ENCODE measurements around the gene SMARCAD1.
"Not testable (repeated sequence)": the region's sequence is repeated elsewhere in the genome, so short reads cannot be mapped to it uniquely, and the experiment has no call there.

The SMARCAD1 gene

DNA sequence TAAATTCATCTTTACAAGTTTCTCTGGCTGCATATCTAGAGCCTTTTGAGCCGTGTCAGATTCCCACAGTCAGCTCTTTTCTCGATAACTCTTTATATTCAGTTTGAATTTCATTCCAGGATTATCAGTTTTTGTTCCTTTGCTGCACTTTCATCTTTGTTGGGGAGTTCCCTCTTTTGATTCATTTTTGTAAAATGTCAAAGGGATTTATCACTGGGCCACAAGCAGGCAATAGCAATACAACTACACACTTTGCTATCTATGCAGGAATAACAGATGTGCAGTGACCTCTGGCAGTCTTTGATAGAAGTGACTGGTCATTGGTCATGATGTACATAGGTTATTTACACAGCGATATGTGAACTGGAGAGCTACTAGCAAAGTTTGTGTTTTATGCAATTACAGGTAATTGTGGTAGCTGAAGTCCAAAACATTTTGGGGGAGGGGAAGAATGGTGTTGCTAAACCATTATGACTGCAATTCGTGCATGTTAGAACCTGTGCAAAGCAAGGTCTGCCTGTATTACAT lies 91.1 kb downstream of the SMARCAD1 start:
- no peak for DNase-seq (ENCODE audit: low read depth in 2 of 2)

DNA sequence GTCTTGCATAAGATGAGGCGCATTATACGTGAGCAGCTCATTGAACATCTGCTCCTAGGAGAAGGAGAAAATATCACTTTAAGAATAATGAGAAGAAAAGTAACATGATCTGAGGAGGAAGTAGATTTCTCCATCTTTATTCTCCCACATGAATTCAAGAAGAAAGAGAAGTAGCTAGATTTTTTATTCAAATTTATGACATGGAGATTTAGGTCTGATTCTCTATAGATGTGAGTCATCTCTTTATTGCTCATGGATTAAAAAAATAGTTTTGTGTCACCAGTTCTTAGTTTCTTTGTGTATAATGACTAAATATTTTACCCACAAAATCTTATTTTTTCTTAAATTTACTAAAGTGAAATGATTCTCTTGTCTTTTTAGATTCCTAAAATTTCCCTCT lies 94.5 kb downstream of the SMARCAD1 start:
- DNase-seq (ENCODE audit: low read depth in 2 of 2), result no peak

DNA sequence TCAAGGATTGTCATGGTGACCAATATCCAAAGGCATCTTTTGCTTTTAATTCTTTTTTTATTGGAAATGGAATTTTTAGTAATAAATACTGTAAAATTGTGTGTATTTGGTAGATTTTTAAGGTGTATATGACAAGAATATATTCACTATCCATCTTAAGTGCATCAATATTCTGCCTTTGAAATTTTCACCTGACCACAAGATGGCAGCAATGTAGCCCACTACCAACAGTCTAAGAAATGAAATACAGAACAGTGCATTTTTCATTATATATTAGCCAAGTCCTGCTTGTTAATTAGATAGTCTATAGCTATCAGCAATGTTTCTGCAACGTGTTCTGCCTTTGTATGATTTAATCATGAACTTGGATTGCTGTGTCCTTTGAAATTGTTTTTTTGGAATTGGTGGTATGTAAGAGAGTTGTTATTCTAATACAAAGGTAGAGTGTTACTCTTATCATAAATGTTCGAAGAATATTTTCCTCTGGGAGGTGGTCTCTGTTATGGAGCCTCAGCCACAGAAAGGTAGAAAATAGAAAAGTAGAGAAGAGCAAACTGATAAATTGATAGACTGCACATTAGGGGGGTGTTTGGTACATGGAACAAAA lies 96.8 kb downstream of the SMARCAD1 start:
- DNase-seq (ENCODE audit: low read depth in 2 of 2), result no peak

DNA sequence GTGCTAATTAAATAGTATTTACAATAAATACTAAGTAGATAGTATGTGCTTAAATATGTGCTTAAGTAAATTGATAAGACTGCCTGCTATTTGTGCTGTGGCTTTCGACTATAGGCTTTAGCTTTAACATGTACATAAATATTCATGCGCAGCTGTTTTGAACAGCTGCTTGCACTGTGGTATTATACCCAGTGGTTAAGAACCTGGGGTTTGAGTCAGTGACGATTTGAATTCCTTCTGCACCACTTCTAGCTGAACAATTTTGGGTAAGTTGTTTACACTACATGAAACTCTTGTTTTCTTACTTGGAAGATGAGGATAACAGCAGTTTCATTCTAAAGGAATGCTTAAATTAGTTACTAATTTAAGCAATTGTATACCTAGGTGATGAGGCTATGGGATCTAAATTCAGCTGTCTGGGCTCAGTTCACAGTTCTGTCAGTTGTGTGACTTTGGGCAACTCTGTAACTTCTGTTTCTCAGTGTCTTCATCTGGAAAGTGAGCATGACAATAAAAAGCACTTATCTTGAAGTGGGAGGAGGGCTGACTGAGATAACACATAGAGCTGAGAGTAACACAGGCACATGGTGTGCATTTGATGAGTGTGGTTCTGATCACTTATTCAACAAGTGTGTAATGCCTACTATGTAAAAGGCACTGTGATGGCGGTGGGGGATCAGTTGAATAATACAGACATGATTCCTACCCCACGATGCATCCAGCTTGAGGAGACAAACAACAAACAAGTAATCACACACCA lies 98.0 kb downstream of the SMARCAD1 start:
- no peak for DNase-seq (ENCODE audit: low read depth in 2 of 2)

DNA sequence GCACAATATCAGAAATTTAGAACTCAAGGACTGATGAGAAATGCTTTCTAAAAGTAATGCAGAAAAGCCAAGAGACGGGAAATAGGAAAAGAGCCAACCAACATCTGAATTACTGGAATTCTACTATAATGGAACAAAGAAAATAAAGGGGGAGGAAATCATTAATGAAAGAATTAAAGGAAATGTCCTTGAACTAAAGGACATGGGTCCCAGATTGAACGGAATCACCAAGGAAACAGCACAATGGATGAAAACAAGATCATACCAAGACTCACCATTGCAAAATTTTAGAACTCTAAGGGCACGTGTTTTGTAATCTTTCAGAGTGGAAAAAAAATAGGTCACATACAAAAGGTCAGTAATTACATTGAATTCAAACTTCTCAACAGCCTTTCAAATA lies 99.0 kb downstream of the SMARCAD1 start:
- no peak for DNase-seq (ENCODE audit: low read depth in 2 of 2)

DNA sequence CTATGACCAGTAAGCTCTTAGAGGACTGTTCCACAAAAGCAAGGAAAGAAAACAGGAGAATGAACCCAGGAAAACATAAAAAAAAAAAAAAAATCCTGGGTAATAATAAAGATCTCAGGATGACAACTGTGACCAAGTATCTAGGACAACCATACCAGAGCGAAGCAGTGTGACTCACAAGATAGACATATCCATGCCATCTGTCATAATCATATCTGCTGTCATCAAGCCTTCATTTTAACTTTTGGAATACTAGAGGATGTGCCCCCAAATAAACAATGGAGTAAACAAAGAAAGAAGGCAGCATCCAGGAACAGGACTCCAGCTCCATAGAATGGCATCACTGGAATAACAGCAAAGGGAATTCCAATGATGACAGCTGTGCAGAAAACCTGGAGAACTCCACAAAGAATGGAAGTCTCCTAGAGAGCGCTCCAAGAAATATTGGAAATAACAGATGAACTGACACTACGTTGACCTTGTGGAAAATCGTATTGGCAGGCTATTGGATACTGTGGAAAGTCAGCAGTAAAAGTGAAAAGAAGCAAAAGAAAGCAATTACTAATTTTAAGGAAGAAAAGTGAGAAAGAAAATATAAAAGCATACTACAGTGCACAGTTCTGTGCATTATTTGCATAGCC lies 99.7 kb downstream of the SMARCAD1 start:
- no peak for DNase-seq (ENCODE audit: low read depth in 2 of 2)

DNA sequence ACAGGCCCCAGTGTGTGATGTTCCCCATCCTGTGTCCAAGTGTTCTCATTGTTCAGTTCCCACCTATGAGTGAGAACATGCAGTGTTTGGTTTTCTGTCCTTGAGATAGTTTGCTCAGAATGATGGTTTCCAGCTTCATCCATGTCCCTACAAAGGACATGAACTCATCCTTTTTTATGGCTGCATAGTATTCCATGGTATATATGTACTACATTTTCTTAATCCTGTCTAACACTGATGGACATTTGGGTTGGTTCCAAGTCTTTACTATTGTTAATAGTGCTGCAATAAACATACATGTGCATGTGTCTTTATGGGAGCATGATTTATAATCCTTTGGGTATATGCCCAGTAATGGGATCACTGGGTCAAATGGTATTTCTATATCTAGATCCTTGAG lies 112.3 kb downstream of the SMARCAD1 start:
- not testable (repeated sequence) for DNase-seq (ENCODE audit: low read depth in 2 of 2)

DNA sequence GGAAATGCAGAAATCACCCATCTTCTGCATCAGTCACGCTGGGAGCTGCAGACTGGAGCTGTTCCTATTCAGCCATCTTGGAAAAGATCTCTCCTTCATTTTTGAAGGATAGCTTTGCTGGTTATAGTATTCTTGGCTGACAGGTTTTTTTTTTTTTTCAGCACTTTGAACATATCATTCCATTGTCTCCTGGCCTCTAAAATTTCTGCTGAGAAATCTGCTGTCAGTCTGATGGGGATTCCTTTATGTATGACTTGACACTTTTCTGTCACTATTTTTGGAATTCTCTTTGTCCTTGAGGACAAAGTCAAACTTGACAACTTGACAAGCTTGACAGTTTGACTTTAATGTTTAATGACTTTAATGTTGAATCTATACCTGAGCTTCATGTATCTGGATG lies 118.2 kb downstream of the SMARCAD1 start:
- no peak for DNase-seq (ENCODE audit: low read depth in 2 of 2)

DNA sequence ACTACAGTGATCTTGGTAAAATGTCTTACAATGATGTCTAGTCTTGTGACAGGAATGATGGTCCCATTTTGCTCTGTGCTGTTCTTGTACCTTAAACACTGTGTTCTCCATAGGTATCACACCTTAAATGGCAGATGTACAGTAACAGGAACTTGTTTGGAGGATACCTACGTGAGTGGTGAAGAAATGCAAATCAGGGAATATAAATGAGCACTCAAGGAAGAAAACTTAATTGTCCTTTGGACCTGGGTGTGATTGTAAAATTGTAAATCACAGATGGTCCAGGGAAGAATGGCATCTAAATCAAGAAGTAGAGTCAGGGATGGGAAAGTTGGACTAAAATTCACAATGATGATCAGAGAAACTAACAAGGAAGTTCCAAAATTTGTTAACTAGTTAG lies 122.3 kb downstream of the SMARCAD1 start:
- no peak for DNase-seq (ENCODE audit: low read depth in 2 of 2)

DNA sequence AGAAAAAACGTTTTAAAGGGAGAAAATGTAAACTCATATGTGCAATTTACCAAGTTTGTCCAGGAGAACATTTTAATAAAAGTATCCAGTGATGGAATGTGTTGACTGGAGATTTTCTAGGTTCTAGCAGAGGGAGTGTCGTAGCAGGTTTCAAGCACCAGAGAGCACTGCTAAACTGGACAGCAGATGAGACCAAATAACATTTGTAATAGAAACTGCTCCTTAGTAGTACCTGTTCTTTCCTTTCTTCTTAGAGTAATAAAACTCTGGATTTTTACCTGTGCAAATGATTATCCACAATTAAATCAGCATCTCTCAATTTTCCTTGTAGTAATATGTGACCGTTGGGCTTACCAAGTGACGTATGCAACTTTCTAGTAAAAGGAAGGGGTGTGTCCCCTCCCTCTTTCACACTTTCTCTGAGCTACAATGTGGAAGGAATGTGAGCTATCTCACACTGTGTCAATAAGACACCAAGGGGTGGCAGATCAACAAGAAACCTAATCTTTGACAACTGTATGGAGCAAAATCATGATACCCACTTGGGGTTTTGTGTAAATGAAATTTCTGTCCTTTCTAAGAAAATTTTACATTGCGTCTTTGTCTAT lies 125.4 kb downstream of the SMARCAD1 start:
- no peak for DNase-seq (ENCODE audit: low read depth in 2 of 2)

DNA sequence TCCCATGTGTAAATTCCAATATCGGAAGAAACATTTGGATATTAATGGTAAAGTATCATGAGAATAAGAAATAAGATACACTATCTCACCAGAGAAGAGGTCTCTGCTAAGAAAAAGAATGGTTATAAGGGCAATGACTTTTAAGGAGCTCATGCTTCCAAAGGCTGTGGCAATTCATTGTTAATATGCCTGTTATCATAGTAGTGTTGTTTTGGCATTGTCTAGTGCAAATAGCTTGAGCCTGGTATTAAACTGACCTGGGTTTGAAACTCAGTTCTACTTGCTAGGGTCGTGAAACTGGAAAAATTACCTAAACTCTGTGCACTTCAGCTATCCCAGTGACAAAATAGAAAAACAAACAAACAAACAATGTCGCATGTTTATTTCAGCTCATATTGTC lies 126.2 kb downstream of the SMARCAD1 start:
- DNase-seq (ENCODE audit: low read depth in 2 of 2), result no peak

DNA sequence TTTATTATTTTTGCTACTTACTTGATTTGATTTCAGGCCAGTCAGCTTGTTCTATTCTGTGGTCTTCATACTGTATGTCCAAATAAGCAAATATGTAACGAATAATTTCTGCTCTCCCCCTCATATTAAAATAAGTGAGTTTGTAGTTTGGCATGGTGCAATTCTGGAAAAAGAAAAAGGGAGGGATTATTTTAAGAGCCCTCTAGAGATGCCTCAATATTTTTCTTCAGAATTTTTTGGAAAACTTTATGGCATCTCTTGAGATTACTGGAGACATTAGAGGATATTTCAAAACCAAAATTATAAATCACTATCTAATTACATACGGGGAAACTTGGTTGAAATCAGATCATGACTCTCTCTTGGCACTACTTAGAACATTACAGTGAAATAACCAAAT lies 126.8 kb downstream of the SMARCAD1 start:
- DNase-seq (ENCODE audit: low read depth in 2 of 2), result no peak

DNA sequence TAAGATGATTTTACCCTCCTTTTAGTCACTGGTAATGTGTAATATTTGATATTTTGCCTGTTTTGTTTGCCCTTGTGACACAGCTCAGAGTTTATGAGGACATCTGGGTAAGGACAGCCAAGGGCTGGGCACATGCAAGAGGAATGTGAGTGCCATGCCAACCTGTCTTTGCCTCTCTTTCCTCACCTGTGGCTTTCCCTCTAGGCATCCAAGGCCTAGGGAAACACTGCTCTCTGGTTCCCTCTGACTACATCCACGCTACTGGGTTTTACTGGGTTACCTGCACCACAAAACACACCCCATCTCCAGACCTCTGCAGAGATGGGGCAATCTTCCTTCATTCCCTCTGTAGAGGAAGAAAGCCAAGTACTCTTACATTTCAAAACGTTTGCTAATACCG lies 127.3 kb downstream of the SMARCAD1 start:
- DNase-seq (ENCODE audit: low read depth in 2 of 2), result no peak

DNA sequence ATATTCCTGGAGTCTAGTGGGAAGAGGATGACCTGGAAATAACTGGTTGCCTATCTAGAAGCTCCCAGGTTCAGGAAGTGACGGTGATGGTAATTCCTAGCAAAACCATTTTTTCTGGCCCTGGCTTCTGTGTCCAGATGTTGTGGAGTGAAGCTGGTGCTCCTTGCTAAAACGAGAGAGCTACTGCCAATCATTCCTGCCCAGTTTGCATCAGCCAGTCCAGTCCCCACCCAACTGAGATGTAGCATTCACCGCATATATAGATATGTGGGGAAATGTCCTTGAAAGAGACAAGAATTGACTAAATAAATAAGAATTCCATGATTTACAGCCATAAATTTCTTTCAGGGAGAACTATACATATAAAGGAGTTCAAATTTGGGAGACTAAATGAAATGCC lies 128.6 kb downstream of the SMARCAD1 start:
- DNase-seq (ENCODE audit: low read depth in 2 of 2), result no peak

DNA sequence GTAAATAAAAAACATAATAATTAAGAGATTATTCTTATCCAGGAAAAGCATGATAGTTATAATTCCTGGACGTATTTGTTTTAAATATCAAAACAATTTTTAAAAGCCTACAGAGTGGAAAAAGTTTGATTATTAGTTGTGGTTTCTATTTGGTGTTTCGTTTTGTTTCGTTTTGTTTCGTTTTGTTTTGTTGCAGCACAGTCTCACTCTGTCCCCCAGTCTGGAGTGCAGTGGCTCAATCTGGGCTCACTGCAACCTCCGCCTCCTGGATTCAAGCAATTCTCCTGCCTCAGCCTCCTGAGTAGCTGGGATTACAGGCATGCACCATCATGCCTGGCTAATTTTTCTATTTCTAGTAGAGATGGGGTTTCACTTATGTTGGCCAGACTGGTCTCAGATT lies 129.1 kb downstream of the SMARCAD1 start:
- DNase-seq (ENCODE audit: low read depth in 2 of 2), result not testable (repeated sequence)

DNA sequence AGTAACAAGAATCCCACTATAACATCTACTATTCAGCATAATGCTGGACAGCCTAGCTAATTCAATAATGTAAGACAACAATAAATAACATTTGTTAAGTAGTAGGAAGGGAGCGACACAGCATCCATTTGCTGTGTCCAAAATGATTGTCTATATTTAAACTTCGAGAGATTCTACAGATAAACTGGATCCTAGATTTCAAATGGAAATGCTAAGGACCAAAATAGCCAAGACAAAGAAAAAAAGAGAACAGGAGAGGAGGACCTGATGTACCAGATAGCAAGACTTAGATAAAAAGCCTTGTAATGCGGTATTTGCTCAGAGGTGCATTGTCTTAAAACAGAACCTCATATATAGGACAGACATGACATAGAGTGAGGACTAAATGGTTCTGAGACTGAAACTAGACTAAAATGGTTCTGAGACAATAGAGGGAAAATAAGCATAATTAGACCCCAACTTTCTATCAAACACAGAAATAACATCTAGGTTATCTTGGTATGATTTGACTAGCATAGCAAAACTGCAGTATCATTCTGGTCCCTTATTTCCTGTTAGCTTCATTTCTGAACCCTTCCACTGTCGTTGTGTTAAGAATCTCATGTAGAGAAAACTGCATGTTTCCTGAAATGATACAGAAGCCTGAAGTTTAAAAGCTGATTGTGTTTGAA lies 131.2 kb downstream of the SMARCAD1 start:
- DNase-seq (ENCODE audit: low read depth in 2 of 2), result no peak

DNA sequence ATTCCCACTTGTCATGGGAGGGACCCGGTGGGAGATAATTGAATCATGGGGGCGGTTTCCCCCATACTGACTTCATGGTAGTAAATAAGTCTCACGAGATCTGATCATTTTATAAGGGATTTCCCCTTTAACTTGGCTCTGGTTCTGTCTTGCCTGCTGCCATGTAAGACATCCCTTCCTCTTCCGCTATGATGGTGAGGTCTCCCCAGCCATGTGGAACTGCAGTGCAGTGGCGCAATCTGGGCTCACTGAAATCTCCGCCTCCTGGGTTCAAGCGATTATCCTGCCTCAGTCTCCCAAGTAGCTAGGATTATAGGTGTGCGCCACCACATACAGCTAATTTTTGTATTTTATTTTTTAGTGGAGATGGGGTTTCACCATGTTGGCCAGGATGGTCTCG lies 132.1 kb downstream of the SMARCAD1 start:
- no peak for DNase-seq (ENCODE audit: low read depth in 2 of 2)

Data from stimulated activated CD4-positive, alpha-beta T cell treated with anti-CD3 and anti-CD28 coated beads, Interleukin-12 subunit alpha, Interleukin-12 subunit beta, amount 100 ng/mL, for 24 hours (primary cell).